ENCODE data around the gene TFEB. TPM values are rescaled to one million over a fixed set of nuclear protein-coding genes. Genes with fewer than 3 reads are reported as not detected.

The TFEB gene
- total and polyA plus RNA-seq, 2 of the 8 experiments (the other 6 are each of a cell fraction or from before 2014, with no cell fraction given) = 2.3 to 6.7 TPM

GRCh38 chr6:41638935-41639808 lies 96.2 kb downstream of the TFEB start (continued):
- TF ChIP-seq CREB1 (IDR thresholded peaks at IDR 0.05) = peak; percentile 17; the same call in 1 of the 2 replicates
- TF ChIP-seq RBBP5 (IDR thresholded peaks at IDR 0.05; ENCODE audit: borderline replicate concordance, low read depth, low read length) = peak; percentile 58; the same call in 1 of the 2 replicates
